ENCODE measurements around the gene FHIT.
A peak's percentile ranks its signal among the peaks of the same experiment; 100 is the strongest.

Gene FHIT

DNA sequence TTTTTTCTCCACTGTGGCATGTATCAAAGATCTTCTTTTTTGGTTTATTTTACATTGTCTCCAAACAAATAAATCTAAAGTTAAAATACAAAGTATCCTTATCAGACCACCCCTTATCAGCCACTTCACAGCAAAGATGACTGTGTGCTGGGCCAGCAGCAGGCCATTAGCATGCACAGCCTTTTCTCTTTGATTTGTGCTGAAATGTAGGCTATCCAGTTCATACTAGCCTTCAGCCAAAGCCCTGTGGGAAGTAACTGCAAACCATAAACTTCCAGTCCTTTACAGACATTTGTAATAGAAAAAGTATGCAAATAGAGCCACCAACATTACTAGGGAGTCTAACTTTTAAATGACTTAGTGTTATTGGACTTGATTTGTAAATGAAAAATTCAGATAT, 816.3 kb downstream of the FHIT start:
- DNase-seq, result no peak

- DNase-seq, result no peak
Measured at GRCh38 chr3:60434323-60434722, 816.9 kb downstream of the FHIT start.

DNA sequence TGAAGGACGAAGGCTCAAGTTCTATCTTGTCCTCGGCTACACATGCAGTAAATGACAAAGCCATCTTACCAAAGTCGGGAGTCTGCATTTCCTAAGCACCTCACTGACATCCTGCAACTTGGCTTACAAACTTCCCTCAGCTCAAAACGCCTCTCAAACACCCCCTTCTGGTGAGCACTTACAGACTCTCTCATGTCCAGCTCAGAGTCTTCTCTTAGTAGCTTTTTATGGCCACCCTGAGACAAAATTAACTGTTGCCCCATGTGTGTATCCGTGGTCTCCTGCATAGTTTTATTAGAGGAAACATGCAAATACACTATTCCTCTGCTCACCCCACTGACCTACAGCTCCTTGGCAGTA, 819.7 kb downstream of the FHIT start:
- peak; percentile 38 for DNase-seq

- no peak for DNase-seq
Measured at GRCh38 chr3:60430205-60430604, 821.0 kb downstream of the FHIT start.

DNA sequence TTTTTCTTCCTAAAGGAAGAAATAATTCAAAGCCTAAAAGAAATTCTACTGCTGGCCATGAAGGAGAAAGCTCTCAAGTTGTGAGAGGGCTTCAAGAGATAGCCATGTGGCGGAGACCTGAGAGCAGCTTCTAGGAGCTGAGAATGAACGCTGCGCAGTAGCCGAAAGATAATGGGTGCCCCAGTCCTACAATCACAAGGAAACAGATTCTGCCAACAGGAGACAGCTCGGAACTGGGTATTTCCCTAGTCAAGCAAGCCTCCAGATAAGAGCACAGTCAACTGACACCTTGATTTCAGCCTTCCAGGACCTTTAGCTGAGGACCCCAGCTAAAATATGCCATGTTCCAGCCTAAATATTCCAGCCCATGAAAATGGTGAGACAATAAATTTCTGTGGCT, 824.1 kb downstream of the FHIT start:
- DNase-seq, result peak; percentile 5

- DNase-seq, result no peak
Measured at GRCh38 chr3:60424942-60425341, 826.3 kb downstream of the FHIT start.

DNA sequence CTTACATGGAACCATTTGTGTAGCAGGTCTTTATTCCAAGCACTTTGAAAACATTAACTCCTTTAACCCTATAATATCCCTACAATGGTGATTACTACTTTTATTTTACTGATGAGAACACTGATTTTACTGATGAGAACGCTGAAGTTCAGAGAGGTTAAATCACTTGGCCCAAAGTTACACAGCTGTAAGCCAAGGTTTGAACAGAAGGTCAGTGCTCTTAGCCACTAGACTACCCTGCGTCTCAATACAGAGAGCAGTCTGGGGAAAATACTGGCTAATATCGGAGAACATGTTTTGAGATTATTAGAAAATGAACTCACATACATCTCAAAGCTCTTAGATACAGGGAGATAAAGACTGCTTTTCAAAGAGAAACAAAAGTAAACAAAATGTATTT, 827.2 kb downstream of the FHIT start:
- no peak for DNase-seq

DNA sequence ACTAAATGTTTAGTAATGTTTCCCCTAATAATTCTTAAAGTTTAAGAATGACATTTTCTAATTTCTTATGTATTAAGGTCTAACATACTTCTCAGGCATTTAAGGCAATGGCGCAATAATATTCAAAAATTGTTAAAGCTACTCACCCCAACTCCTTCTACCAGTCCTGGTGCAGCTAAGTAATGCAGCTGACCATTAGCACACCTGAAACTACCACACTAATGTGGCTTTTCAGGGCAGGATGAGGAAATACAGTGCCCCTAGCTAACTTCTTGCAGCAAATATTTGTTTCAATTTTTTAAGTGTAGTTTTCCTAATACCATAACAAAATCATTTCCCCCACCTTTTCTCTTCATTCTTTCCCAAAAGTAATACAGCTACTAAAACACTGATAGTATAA, 827.7 kb downstream of the FHIT start:
- DNase-seq, result no peak

GRCh38 chr3:60421749-60422446, 829.4 kb downstream of the FHIT start:
- DNase-seq, result no peak

DNA sequence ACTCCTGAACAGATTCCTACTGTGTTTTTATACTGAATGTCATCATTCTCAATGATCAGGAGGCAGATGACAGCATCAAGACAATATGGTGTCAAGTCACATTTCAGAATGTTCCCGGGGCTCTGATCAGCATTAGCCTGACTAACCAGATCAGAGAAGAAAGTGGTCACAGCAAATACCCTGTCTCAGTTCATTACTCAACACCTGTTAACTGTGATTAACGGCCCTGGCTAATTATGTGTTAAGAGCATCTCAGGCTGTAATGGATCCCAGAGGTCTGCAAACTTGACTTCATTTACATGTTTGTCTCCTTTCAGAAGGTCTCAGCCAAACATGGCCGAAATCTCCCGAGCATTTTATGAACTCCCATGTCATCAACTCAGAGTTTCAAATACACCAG, 833.7 kb downstream of the FHIT start:
- no peak for DNase-seq

DNA sequence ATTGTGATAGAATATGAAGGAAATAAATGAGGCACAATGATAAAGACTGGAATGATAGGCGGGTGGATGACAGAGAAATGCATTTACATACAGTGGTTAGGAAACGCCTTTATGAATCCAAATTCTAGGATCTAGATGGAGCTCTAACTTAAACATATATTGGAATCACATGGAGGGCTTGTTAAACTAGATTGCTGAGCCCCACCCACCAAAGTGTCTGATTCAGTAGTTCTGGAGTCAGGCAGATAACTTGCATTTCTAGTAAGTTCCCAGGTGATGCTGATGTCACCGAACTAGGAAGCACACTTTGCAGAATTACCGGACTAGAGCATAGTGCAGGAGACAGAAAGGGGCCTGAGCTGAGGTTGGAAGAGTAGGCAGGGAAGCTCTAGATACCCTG, 837.2 kb downstream of the FHIT start:
- no peak for DNase-seq

DNA sequence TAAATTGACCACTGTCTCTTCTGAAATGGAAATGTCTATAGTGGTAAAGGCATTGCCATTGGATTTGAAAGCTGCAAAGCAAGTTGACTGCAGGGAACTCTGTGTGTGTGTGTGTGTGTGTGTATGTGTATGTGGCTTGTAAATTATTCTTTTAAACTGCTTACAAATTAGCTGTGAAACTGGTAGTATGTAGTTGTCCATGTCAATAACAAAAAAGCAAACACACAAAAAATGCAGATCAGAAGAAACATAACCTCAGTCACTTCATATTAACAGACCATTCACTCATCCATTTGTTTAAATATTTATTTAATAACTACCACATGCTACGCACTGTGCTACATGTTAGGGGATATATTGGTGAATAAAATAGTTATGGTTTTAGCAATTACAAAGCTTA, 837.7 kb downstream of the FHIT start:
- DNase-seq, result no peak

DNA sequence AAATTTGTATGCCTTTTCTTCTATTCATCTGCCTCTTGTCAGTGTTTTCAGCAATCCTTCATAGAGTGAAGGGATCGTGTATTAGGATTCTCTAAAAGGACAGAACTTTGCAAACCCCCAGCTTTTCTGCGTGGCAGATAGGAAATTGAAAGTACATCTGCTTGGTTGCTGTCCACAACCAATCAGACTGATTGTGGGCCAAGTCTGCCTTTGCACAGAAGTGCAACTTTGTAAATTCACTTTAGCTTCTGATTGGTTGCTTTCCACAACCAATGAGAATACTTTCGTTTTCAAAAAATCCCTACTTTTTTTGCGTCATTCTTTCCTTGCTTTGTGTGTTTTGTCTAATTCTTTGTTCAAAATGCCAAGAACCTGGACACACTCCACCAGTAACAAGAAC, 847.4 kb downstream of the FHIT start:
- DNase-seq, result no peak

- no peak for DNase-seq
Measured at GRCh38 chr3:60402931-60403330, 848.3 kb downstream of the FHIT start.

- peak; percentile 3 for DNase-seq
Measured at GRCh38 chr3:60399861-60400845, 851.1 kb downstream of the FHIT start.

DNA sequence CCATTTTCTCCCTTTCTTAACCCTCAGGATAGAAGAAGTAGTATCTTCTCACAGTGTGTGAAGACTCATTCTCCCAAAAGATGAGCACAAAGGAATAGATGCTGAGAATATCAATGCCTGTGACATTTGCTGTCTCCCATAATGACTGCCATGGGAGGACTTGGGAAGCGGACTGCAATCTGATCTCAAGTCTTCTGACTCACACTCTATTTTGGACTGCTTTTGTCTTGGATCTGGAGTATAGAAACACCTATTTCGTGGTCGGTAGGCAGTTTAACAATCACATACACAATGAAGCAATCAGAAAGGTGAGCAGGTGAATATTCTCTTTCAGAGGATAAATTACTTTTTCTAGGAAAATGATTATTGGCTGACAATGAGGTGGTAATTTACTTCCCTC, 852.0 kb downstream of the FHIT start:
- no peak for DNase-seq

DNA sequence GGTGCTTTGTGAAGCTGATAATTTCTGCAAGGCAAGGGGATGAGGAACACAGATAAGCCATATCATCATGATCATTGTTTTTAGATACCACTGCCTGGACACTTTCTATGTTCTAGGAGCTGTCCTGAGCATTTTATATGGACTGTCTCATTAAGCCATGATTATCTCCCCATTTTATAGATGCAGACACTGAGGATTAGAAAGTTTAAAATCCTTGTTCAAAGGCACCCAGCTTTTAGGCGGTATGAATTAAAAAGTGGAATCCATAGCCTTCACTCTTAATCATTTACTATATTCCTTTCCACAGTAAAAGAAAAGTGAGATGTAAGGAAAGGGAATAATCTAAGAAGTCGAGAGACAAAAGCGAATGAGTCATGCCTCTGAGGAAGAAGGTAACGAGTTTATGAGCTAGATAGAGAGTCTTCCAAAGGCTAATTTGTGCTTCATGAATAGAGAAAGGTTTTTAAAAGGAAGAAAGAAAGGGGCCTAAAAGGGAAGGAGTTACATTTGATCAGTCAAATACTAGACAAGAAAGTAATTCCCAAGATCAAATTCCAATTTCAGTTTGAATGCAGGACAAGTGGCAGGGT, 856.0 kb downstream of the FHIT start:
- DNase-seq, result peak; percentile 18

DNA sequence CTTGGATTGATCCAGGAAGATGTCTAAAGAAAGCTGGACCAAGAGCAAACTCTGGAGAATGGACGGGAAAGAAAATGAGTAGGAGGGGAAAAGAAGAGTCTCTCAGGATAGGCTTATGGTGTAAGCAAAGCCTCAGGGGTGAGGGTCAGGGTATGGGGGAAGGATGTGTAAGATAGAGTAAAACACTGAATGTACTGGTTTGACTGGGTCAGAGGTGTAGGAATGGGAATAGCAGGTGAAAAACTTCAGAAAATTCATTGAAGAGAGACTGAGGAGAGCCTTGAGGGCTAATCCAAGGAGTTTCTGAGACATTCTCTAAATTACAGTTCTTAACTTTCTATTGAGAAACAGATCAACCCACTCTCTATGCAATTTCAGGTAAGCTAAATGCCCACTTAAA, 857.3 kb downstream of the FHIT start:
- no peak for DNase-seq

GRCh38 chr3:60392501-60392900, 858.8 kb downstream of the FHIT start:
- no peak for DNase-seq

DNA sequence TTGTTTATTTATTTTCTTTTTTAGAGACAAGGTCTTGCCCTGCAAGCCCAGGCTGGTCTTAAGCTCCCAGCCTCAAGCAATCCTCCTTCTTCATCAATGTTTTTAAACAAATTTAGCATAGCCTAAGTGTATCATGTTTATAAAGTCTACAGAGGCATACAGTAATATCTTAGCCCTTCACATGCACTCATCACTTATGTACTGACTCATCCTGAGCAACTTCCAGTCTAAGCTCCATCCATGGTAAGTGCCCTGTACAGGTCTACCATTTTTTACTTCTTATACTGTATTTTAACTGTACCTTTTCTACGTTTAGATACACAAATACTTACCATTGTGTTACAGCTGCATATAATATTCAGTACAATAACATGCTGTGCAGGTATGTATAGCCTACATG, 860.0 kb downstream of the FHIT start:
- no peak for DNase-seq

DNA sequence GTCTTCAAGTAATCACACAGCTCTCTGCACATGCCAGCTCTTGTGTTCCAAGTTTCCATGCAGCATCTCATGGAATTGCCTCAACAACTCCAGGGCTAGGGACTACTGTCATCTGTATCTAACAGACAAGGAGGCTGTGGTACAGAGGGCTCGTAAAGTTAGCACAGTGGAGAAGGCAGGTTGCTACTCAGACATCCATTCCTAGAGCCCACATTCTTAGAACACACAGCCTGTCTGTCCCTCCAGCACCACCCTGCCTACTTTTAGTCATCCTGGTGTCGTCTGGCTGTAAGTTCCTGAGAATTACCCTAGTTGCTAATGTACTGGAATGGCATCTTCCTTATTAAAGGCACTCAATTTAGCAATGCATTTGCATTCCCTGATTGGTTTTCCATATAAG, 862.5 kb downstream of the FHIT start:
- DNase-seq, result no peak

DNA sequence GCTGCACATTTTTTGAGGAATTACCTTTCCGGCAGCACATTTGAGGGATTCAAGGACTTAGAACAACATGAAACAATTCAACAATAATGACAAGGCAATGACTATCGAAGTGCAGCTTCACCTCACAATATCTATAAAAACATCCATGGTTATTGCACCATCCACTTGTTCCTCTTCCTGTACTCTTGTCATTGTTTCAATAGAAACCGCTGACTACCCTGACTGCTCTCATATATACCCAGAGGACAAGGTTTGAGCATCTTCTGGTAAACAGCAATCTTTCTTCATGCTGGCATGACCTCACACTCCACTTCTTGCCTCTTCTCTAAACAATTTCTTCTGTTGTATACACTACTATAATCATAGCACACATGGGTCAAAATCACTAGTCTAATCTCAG, 864.9 kb downstream of the FHIT start:
- peak; percentile 63 for DNase-seq

GRCh38 chr3:60384341-60384740, 866.9 kb downstream of the FHIT start:
- no peak for DNase-seq

- no peak for DNase-seq
Measured at GRCh38 chr3:60383345-60383744, 867.9 kb downstream of the FHIT start.
